A549 (cell line): ENCODE data around the gene GNPDA1. TPM values are rescaled to one million over a fixed set of nuclear protein-coding genes. Genes with fewer than 3 reads are reported as not detected.
A peak's percentile ranks its signal among the peaks of the same experiment; 100 is the strongest.

ENCODE experiments used
- ATAC-seq, 2 experiments: fragments of 200-7000 bp in 1 of 2; fragments of >200 bp in 1 of 2; cut with Nextera tagmentation in 1 of 2; cut with Tn5 transposase in 1 of 2; 3 replicates each; pipeline versions ENCODE4 v1.8.0 to v1.9.1; 2018 to 2020; ENCODE audit warnings: mild to moderate bottlenecking in 1 of 2, moderate library complexity in 1 of 2
- CTCF ChIA-PET: fragments of 300-600 bp; sonication (Branson Sonifier 250); formaldehyde crosslinking; extraction: SDS; loops from one replicate; lab custom pipeline; 2021; ENCODE audit warnings: antibody characterized with exemption, inconsistent platforms; lab: Yijun Ruan, JAX
- POLR2A ChIA-PET: fragments of 350-600 bp; formaldehyde crosslinking; extraction: SDS; loops from one replicate; lab custom pipeline; 2021; ENCODE audit warnings: antibody characterized with exemption, inconsistent platforms; lab: Yijun Ruan, JAX
- DNase-seq, 2 experiments: peaks; one replicate each; pipeline versions ENCODE4 v3.0.0 to v3.0.0-alpha.2; 2011 to 2016; ENCODE audit warnings: low read depth in 1 of 2, low spot score in 1 of 2
- FAIRE-seq: peaks from 2 replicates; lab custom pipeline; 2011; peaks lifted over from hg19 to GRCh38; lab: Jason Lieb, UNC
- H3K27ac ChIP-seq, 2 experiments: fragments of >200 bp; sonication (Bioruptor Twin); formaldehyde crosslinking; 3 replicates each; pipeline ENCODE4 v1.5.1; 2016 to 2017
- H3K4me1 ChIP-seq: fragments of >200 bp; sonication (Bioruptor Twin); formaldehyde crosslinking; 3 replicates; pipeline ENCODE4 v1.6.1; 2016
- H3K4me2 ChIP-seq: fragments of >200 bp; sonication (Bioruptor Twin); formaldehyde crosslinking; 3 replicates; pipeline ENCODE4 v1.6.1; 2016
- H3K4me3 ChIP-seq: fragments of >200 bp; sonication (Bioruptor Twin); formaldehyde crosslinking; 3 replicates; pipeline ENCODE4 v1.5.1; 2016
- H3K9me3 ChIP-seq: fragments of >200 bp; sonication (Bioruptor Twin); formaldehyde crosslinking; 3 replicates; pipeline ENCODE4 v1.6.1; 2016
- CHD2 ChIP-seq: fragments of 150-350 bp; IDR thresholded peaks from 2 replicates; pipeline ENCODE4 v1.6.1; 2014; ENCODE audit warnings: low read length; ENCODE audit not compliant: partially characterized antibody
- ELK1 ChIP-seq: fragments of 150-350 bp; IDR thresholded peaks from 2 replicates; pipeline ENCODE4 v1.6.1; 2014; ENCODE audit warnings: low read depth, mild to moderate bottlenecking, low read length
- EP300 ChIP-seq, 2 experiments: fragments of >200 bp; sonication (Bioruptor Twin); formaldehyde crosslinking; IDR thresholded peaks; 2 replicates in 1 of 2; 3 replicates in 1 of 2; pipeline ENCODE4 v1.6.1; 2016 to 2017
- FOXS1 ChIP-seq: fragments of 250-450 bp; sonication (Bioruptor Pico); IDR thresholded peaks from 2 replicates; pipeline ENCODE4 v1.5.0; 2020; ENCODE audit warnings: mild to moderate bottlenecking, moderate library complexity
- GATA3 ChIP-seq: IDR thresholded peaks from 2 replicates; pipeline ENCODE4 v1.6.1; 2012; ENCODE audit warnings: borderline replicate concordance
- HDAC2 ChIP-seq: fragments of 200-600 bp; sonication (generic); IDR thresholded peaks from 2 replicates; pipeline ENCODE4 v1.6.1; 2016
- JUN ChIP-seq, 2 experiments: fragments of >200 bp; sonication (Bioruptor Twin); formaldehyde crosslinking; IDR thresholded peaks; 2 replicates in 1 of 2; 3 replicates in 1 of 2; pipeline ENCODE4 v1.6.1; 2016 to 2017
- KDM1A ChIP-seq: fragments of 200-600 bp; sonication (generic); IDR thresholded peaks from 2 replicates; pipeline ENCODE4 v1.6.1; 2016; ENCODE audit warnings: low read depth, mild to moderate bottlenecking
- MAX ChIP-seq: IDR thresholded peaks from 2 replicates; pipeline ENCODE4 v1.6.1; 2012
- MAZ ChIP-seq: fragments of 150-350 bp; IDR thresholded peaks from 2 replicates; pipeline ENCODE4 v1.6.1; 2014; ENCODE audit warnings: antibody characterized with exemption, low read depth, low read length, borderline replicate concordance
- MYC ChIP-seq: IDR thresholded peaks from 2 replicates; pipeline ENCODE4 v1.6.1; 2012; ENCODE audit warnings: mild to moderate bottlenecking, inconsistent platforms, low read length, improper control_type of control experiment, borderline replicate concordance
- NFE2L2 ChIP-seq: fragments of 150-350 bp; conservative IDR thresholded peaks from 2 replicates; pipeline ENCODE4 v1.6.1; 2014; ENCODE audit warnings: low read length
- NPAS2 ChIP-seq: fragments of 250-450 bp; sonication (Bioruptor Pico); IDR thresholded peaks from 2 replicates; pipeline ENCODE4 v1.8.0; 2022; ENCODE audit warnings: mild to moderate bottlenecking, moderate library complexity, borderline replicate concordance
- NR3C1 ChIP-seq: fragments of >200 bp; sonication (Bioruptor Twin); formaldehyde crosslinking; IDR thresholded peaks from 3 replicates; pipeline ENCODE4 v1.6.1; 2017
- POLR2AphosphoS2 ChIP-seq: conservative IDR thresholded peaks from 2 replicates; pipeline ENCODE4 v1.6.1; 2012; ENCODE audit warnings: low read length, improper control_type of control experiment, inconsistent platforms
- RARB ChIP-seq: fragments of 250-450 bp; sonication (Bioruptor Pico); IDR thresholded peaks from 2 replicates; pipeline ENCODE4 v1.8.0; 2021; ENCODE audit warnings: mild to moderate bottlenecking, moderate library complexity
- RCOR1 ChIP-seq: fragments of 150-350 bp; IDR thresholded peaks from 2 replicates; pipeline ENCODE4 v1.6.1; 2014; ENCODE audit warnings: antibody characterized with exemption, low read length, low read depth
- RFX5 ChIP-seq: fragments of 450-650 bp; IDR thresholded peaks from 2 replicates; pipeline ENCODE4 v1.7.1; 2014; ENCODE audit warnings: antibody characterized with exemption, mild to moderate bottlenecking, moderate library complexity
- RNF2 ChIP-seq: fragments of 200-600 bp; sonication (generic); IDR thresholded peaks from 2 replicates; pipeline ENCODE4 v1.6.1; 2016; ENCODE audit warnings: low read depth, mild to moderate bottlenecking, antibody characterized with exemption, moderate library complexity, borderline replicate concordance
- ZC3H11A ChIP-seq: fragments of 450-650 bp; IDR thresholded peaks from 2 replicates; pipeline ENCODE4 v1.6.1; 2014; ENCODE audit warnings: antibody characterized with exemption, mild to moderate bottlenecking
- WGBS: methylation state at CpG from one replicate; pipeline ENCODE4 v1.1.6; 2017; ENCODE audit errors: missing lambda C conversion rate; 5-methylcytosine and 5-hydroxymethylcytosine counted together
- polyA plus RNA-seq, 4 experiments: library from polyadenylated mRNA; depleted of rRNA in 3 of 4; stranded (reverse); fragments of >200 nt; fragmentation: RNase III in 1 of 4; extraction: RNeasy Plus Mini Kit Qiagen cat#74134 plus additional on column Dnase treatment in 1 of 4; gene quantifications; 2 replicates in 3 of 4; 3 replicates in 1 of 4; pipeline ENCODE4 v1.2.3, GENCODE V29; 2011 to 2017

The GNPDA1 gene
- polyA plus RNA-seq, 2 of the 4 experiments (the other 2 are of a cell fraction) = 17.1 to 53.2 TPM

- Histone ChIP-seq H3K4me1 (no peaks in the 10 kb centered on the region), H3K4me3 (no peak overlapping the region), H3K4me2 (no peak overlapping the region), H3K9me3 (no peaks in the 10 kb centered on the region), H3K27ac (no peak overlapping the region)
- CTCF ChIA-PET = interaction anchor here (1.2 to 11.8 kb wide), 3 partner anchors 8 to 259 kb away, joined by 4 to 158 read pairs (median 9); partner anchors contain the start of gene PCDH12
- peak; percentile 62 to 85; a peak in 3 of 6 replicates for ATAC-seq
- FAIRE-seq = no peak
- WGBS = 54% methylated on average over 9 of the region's 9 CpGs
- peak in 1 of 2 experiments; percentile 51 for DNase-seq
- POLR2A ChIA-PET = no interaction called here
- no peak for TF ChIP-seq RCOR1
- TF ChIP-seq ELK1 = no peak
- TF ChIP-seq MAX = no peak
- no peak for TF ChIP-seq JUN (IDR thresholded peaks at IDR 0.05)
- no peak for TF ChIP-seq NFE2L2
- TF ChIP-seq EP300 (IDR thresholded peaks at IDR 0.05) = no peak
- TF ChIP-seq FOXS1 (CRISPR knock-in tag) = no peak
- TF ChIP-seq ZC3H11A = no peak
- no peak for TF ChIP-seq RFX5
- no peak for TF ChIP-seq RNF2
- TF ChIP-seq HDAC2 = no peak
- TF ChIP-seq MYC = no peak
- TF ChIP-seq KDM1A = no peak
- no peak for TF ChIP-seq NR3C1
- TF ChIP-seq CHD2 = no peak
- TF ChIP-seq MAZ = no peak
- TF ChIP-seq RARB = no peak
- no peak for TF ChIP-seq NPAS2 (CRISPR knock-in tag)
- no peak for TF ChIP-seq POLR2AphosphoS2
- TF ChIP-seq GATA3 = no peak
Observed at GRCh38 chr5:141951332-141951781, 61.5 kb downstream of the GNPDA1 start.

Other genes with a start within 250 kb of the GNPDA1 start
- gene PCDH1, start 134.6 kb downstream of the GNPDA1 start, polyA plus RNA-seq (2011; rRNA removed) = 2.9 and 3.9 TPM in 2 replicates
- 0.41 to 0.57 TPM (median 0.41 TPM) in 3 replicates for gene PCDH1, start 134.6 kb downstream of the GNPDA1 start, polyA plus RNA-seq (2017; fragmentation: RNase III; extraction: RNeasy Plus Mini Kit Qiagen cat#74134 plus additional on column Dnase treatment)
- 60.1 and 72.2 TPM in 2 replicates for gene DELE1, start 89.2 kb downstream of the GNPDA1 start, polyA plus RNA-seq (2011; rRNA removed)
- gene DELE1, start 89.2 kb downstream of the GNPDA1 start, polyA plus RNA-seq (2017; fragmentation: RNase III; extraction: RNeasy Plus Mini Kit Qiagen cat#74134 plus additional on column Dnase treatment) = 40.4 to 43.5 TPM (median 41.2 TPM) in 3 replicates
- gene PCDH12, start 54.8 kb downstream of the GNPDA1 start, polyA plus RNA-seq (2011; rRNA removed) = not detected in 2 replicates
- gene PCDH12, start 54.8 kb downstream of the GNPDA1 start, polyA plus RNA-seq (2017; fragmentation: RNase III; extraction: RNeasy Plus Mini Kit Qiagen cat#74134 plus additional on column Dnase treatment) = not detected in 3 replicates
- gene RNF14, start 43.9 kb downstream of the GNPDA1 start, polyA plus RNA-seq (2011; rRNA removed) = 47.4 and 57.5 TPM in 2 replicates
- 39.7 to 43.2 TPM (median 41.2 TPM) in 3 replicates for gene RNF14, start 43.9 kb downstream of the GNPDA1 start, polyA plus RNA-seq (2017; fragmentation: RNase III; extraction: RNeasy Plus Mini Kit Qiagen cat#74134 plus additional on column Dnase treatment)
- gene NDFIP1, start 95.8 kb upstream of the GNPDA1 start, polyA plus RNA-seq (2011; rRNA removed) = 33.4 and 42.4 TPM in 2 replicates
- gene NDFIP1, start 95.8 kb upstream of the GNPDA1 start, polyA plus RNA-seq (2017; fragmentation: RNase III; extraction: RNeasy Plus Mini Kit Qiagen cat#74134 plus additional on column Dnase treatment) = 43.8 to 58.0 TPM (median 57.4 TPM) in 3 replicates